GM21381 (cell line): ENCODE results near the gene TK2.

Source experiments
- ATAC-seq: cut with Tn5 transposase; IDR thresholded peaks from one replicate; pipeline ENCODE4 v1.9.1; 2021; ENCODE audit warnings: mild to moderate bottlenecking, moderate library complexity; ENCODE audit not compliant: unreplicated experiment

TK2 gene

DNA sequence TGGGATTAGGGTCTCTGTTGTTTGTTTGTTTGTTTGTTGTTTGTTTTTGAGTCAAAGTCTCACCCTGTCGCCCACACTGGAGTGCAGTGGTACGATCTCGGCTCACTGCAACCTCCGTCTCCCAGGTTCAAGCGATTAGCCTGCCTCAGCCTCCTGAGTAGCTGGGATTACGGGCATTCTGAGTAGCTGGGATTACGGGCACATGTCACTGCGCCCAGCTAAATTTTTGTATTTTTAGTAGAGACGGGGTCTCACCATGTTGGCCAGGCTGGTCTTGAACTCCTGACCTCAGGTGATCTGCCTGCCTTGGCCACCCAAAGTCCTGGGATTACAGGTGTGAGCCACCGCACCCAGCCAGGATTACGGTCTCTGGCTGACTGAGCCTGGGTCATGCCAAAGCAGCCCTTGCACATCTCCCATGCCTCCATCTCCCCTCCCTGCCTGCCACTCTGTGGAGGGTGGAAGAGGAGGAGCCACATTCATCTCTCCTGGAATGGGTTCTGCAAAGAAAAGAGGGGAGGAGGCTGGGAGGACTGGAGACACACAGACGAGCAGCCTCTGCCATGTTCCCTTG, 63.6 kb downstream of the TK2 start:
- ATAC-seq = no peak

DNA sequence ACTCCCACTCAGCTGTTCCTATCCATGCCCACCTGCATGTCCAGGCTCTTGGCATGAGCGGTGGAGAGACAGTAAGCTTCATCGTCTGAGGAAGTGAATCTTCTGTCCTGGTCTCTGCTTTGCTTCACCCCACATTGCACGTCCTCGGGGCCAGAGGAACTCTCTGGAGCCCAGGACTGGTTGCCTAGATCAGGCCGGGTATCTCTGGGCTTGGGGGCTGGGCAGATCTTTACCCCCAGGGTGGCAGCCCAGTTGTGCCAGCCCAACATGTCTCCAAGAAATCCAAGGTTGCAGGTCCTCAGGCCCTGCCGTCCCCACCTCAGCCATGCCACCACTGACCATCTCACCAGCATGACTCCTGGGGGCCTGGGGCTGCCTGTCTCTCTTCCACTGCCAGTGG, 64.5 kb downstream of the TK2 start:
- ATAC-seq = no peak

DNA sequence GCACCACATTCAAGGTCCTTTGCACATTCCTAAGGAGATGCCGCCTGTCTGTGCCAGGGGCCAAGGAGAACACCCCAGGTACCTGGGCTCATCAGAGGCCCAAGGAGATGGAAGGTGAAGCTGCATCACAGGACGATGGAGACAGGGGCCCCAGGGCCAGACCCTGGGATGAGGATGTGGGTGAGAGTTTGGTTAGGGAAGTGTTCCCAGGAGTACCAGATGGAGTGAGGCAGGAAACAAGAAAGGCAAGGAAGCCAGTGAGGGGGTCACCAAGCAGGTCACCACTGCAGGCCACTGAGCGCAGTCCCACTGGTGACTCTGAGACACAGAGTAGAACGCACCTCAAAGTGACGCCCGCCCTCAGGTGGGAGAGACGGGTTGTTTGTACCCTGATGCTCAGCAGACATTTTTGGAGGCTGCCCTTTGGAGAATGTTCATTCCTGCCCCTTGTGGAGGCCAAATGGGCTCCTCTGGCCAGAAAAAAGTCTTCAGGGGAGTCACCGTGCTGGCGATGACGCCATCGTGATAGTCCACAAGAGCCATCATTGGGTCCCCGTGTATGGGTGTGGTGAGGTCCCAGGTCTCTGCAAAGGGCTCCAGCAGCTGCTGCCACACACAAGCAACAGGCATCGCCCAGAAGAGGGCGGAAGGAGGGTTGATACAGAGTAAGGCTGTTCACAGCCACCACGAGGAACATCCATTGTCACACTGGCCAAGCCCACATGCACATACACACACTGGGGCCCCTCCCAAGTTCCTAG, 65.3 kb downstream of the TK2 start:
- no peak for ATAC-seq

DNA sequence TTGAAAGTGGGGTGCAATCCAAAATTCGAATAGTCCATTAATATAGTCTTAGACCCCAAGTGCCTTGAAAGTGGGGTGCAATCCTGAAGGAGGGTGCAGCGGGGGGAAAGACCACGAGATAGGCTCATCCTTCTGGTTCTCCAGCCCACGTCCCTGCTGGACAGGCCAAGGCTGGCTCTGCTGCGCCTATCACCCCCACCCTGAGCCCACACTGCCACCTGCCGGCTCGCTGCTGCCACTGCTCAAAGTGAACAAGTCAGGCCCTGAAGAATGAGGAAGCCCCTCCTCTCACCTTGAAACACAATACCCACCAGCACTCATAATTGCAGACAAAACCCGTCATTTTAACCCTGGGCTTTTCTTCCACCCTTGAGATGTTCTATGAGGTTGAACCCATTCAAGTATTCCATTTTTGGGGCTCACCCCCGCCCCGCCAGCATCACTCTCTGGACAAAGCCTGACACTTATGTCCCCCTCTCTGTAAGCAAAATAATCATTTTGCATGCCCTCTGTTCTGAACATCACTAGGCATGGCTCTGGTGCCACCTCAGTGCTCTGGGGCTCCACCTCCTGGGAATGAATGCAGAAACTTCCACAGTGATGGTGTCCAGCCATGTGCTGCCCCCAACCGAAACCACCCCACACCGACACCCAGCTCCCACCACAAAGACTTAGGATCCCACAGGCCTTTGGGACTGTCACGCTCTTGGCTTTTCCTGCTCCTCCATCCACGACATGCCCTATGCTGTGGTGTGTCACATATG, 66.1 kb downstream of the TK2 start:
- ATAC-seq = peak; percentile 73

DNA sequence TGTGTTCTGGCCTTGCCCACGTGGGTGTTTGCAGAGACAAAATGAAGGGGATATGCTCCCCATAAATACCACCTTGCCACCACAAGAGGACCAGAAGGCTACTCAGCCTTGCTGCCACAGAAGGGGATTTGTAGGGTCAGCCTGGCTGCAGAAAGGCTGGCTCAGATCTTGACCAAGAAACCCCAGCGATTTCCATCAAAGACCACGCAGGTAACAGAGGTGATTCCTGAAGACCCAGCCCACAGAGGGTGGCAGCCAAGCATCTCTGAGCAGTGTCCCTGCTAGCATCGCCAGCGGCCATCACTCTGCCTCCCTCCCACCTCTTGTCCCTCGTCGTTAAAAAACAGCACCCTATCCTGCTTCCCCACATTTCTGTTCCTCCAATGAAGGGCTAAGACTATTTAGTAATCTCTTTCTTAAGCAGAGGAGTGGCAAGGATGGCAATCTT, 68.0 kb downstream of the TK2 start:
- no peak for ATAC-seq

DNA sequence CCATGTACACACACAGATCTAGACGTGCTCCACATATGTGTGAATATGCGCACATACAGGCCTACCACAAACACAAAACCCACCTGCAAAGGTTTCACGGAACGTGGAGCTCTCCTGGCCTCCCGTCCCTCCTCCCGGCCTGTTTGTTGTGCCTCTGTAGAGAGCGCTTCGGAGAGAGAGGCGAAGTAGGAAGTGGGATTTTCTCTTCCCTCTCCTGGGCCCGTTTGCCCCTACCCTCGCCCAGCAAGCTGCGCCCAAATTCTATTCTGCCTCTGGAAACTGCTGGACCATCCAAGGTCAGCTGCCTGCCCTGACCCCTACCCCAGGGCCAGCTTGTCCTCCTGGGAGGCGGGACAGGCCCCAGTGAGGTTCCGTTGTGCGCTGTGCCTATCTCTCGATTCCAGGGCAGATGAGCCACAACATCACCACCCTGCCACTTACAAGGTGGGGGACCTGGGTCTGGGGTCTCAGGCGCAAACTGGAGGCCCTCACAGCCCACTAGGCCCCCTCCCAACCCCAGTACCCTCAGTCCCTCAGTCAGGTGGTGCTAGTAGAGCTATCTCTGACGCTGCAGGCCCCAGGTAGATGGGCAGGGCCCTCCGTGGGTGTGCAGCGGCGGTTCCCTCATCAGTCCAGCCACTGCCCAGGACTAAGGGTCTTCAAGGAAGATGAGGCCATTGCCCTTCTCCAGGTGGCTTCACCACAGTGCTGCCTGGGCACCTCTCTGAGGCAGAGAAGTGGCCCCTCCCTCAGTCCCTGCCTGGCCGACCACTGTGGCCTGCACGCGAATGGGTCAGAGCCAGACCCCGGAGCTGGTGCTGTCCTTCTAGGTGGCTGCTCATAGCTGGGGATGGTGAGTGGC, 68.6 kb downstream of the TK2 start:
- no peak for ATAC-seq

DNA sequence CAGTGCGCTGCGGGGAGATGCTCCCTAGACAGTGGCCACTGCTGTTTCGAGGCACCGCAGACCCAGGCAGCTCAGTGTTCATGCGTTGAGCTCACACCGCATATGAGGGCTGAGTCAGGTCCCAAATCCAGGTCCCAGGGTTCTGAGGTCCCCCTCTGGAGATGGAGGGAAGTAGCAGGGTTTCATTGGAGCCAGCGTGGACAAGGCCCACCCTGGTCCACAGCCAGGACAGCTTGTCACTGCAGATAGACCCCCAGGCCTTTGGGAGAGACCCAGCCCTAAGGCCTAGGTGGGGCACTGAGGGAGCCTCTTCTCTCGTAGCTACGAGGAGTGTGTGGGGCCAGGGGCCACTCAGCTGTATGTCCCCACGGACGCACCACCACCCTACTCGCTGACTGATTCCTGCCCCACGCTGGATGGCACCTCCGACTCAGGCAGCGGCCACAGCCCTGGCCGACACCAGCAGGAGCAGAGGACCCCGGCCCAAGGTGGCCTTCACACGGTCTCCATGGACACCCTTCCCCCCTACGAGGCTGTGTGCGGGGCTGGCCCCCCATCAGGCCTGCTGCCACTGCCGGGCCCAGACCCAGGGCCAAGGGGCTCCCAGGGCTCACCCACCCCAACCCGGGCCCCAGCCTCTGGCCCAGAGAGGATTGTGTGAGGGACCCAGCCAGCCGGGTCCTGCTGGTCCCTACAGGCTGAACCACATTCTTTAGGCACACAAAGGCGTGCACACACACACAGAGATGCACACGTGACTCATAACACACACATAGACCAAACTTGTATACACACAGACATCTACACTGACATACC, 69.4 kb downstream of the TK2 start:
- ATAC-seq = no peak

DNA sequence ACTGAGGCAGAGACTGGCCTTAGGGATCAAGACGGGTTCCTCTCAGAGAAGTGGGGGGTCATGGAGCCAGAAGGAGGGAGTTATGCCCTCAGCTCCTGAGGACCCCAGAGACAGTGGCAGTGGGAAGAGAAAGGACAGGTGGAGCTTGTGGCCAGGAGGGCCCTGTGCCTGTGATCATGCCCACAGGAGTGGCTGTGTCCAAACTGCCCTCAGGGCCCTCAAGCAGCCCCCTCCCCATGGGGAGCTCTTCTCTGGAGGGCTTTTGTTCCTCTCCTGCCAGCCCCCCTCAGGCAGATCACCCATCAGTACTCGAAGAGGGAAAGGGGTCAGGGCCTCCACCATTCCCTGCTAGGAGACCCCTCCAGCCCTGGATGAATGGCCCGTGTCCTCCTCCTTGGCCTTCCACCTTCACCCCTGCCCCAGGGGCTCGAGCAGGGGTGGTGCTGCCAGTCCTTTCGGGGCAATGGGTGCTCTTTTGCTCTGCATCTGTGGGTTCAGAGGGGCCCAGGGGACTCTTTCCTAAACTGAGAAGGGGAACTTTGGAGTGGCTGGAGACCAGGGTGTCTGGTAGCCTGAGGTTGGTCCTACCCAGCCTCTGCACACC, 70.2 kb downstream of the TK2 start:
- ATAC-seq = no peak

DNA sequence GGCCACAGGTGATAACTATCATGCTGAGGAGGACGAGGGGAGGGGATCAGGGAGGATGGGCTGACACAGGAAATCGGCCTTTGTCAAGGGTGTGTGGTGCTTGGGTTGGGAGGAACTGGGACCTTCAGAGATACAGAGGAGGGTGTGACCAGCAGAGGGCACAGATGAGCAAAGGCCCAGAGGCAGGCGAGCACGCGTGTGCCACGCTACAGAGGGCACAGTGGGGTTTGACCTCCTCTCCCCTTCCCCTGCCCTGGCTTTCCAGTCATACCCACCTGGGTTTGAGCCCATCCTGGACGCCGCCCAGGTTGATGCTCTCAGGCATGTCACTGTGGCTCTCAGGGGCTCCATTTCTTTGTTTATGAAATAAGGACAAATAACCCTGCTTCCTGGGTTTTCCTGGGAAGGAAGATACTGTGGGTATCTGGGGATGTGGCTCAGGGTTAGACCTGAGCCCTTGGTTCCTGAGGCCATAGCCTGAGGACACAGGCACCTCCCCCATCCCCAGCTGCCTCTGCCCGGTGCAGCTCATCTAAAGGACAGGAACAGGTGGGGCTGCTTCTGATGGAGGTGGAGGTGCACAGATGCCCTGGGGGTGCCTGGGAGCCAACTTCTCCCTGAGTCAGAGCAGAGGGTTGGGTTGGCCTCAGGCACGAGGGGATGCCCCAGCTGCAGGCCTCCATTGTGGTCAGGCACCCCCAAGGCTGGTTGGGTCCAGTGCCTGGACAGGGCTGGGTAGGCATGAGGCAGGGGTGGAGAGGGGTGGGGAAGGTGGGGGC, 71.0 kb downstream of the TK2 start:
- peak; percentile 69 for ATAC-seq

DNA sequence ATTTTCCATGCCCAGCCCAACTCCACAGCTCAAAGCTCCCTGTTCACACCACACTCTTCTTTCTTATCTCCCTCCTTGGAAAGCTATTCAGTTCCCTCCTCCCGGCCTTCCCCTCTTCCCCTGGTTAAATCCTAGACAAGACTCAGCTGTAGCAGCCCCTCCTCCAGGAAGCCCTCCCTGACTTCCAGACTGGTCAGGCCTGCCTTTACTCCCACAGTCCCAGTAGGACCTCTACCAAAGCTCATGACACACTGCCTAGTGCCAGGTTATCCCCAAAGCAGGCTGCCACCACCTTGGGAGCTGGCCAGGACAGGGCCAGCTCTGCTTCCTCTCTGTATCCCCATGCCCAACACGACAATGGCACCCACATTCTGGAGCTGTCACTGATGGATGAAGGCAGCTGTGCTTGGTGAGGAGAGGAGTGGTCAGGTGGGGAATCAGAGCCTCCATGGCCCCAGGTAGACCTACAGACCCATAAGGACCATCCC, 72.8 kb downstream of the TK2 start:
- no peak for ATAC-seq

DNA sequence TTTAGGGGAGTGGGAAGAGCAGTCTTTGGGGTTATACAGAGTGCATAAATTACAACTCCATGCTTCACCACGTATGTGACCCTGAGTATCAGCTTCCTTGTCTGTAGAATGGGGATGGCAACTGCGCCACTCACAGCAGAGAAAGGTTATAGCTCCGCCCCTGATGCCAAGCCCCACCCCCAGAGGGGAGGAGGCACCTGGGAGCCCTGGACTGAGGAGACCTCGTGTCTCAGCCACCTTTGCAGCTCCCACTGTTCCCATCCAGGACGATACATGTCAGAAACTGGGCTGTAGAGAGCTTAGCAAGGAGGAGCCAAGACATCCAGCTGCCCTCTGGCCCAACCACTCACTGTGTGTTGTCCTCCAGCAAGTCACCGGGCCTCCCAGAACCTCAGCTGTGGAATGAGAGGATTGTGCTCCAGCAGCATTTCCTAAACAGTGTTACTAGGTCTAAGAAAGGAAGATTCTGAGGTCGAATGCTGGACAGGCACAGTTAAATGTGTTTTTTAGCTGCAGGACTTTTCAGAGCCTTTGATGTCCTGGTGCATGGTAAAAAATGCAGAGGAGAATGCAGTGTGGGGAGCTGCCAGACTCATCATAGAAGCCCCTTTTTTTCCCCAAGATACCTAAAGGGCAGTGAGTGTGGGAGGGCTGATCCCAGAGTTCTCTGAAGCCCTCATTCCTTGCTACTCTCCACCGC, 73.4 kb downstream of the TK2 start:
- no peak for ATAC-seq

DNA sequence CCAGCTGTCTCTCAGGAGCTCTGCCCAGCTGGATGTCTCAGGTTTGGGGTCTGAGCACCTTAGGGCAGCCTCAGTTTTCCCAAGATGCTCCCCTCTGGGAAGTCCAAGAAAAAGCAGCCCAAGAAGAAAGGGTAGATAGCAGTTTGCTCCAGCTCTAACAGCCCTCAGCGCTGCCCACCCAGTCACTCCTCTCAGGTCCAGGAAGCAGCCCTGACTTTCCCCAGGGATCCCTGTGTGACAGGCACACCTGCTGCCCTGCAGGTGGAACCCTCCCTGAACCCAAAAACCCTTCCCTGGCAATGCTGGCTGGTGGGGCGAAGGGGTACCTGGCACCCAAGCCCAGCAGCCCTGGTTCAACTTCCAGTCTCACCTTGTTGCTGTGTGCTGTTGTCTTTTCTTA, 74.7 kb downstream of the TK2 start:
- no peak for ATAC-seq

DNA sequence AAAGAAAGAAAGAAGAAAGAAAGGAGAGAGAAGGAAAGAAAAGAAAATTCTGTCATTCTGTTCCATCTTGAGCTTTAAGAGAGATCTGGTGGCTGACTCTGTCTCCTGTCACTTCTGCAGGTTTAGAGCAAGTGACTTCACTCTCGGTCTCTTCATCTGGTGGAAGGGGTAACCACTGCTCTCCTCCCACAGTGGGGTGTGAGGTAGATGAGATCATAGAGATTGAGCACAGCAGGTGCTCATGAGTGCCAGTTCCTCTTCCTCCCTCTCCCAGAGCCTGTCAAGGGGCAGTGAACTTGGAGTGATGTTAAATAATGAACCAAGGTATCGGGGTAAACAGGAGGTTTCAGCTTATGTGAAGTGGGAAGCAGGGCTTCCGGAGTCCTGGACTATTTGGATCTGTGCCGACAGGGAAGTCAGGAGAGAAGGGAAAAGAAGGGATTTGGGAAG, 75.1 kb downstream of the TK2 start:
- peak; percentile 86 for ATAC-seq

DNA sequence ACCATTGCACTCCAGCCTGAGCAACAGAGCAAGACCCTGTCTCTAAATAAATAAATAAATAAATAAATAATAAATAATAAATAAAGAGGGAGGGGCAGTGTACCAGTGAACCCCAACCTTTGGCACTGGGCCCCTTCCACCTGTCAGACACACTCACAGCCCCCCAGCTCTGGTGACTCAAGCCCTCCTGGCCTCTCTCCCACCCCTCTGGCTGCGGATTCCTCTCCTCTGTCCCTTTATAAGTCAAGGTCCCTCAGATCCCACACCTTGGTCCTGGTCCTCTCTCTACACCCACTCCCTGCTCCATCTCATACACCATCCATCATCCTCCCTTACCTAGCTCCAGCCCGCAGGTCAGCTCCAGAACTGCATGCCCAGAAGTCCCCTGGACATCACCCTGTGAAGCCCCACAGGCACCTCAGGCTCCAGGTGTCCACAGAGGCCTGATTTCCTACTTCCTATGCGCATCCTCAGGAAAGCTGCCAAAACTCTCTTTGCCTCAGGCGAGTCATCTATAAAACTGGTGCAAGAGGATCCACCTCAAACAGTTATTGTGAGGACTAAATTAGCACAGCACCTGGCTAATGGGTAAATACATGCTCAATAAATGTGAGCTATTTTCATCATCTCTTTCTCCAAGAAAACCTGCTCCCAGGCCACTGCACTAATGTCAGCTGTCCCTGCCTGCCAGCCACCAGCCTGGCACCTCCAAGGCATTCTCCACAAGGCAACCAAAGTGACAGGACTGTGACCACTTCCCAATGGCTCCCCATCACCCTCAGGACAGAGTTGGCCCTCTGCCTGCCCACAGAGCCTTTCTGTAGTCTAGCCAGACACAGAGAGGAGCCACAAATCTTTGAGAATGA, 76.0 kb downstream of the TK2 start:
- ATAC-seq = no peak

DNA sequence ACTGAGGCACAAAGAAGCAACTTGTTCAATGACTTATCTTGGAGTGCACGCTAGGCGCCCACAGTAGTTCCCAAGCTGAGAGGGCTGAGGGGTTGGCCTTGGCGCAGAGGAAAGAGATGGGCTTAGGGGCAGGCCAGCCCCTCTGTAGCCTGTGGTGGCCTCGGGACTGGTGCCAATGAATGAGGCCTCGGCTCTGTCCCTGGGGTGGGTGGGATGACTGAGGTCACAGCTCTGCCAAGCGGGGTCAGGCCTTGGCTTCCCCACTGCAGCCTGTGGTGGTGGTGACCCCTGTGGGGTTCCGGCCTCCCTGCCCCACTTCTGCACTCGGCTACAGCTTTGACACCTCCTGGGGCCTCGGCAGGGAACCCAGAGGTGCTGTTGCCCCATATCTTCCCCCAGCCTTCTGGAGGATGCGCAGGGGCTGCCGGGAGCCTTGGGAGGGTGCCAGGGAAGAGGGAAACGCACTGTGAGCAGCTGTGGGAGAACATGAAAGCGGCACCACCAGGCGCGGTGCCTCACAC, 76.8 kb downstream of the TK2 start:
- no peak for ATAC-seq

DNA sequence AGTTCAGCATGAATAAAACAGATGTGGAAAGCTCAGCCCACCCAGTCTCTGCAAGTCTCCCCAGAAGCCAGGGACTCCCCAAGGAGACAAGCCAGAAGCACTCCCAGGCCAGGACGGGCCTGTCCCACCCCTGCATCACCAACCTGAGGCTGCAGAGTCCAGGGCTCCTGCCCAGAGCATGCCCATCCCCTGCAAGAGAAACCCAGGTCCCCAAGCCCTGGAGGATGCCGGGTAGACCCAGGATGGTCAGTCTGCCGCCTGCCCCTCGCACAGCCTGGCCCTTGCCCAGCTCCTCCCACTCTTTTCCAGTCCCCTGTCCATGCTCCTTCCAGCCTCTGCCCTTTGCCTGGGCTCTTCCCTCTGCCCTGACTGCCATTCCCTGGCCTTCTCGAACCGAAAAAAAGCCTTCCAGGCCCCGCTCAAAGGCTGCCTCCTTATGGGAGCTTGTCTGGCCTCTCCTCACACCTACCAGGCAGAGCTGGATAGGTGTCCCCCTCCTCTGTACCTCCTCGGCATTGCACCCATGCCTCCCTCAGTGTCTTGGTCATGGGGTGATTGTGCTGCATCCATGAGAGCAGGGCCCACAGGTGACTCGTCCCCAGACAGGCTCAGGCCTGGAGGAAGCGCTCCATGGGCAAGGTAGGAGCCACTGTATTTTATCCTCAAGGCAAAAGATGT, 78.1 kb downstream of the TK2 start:
- ATAC-seq = no peak
